B cell (primary cell): Measurements from ENCODE around the gene FAM13C. TPM values are rescaled to one million over a fixed set of nuclear protein-coding genes. Genes with fewer than 3 reads are reported as not detected.

Experiments
- ATAC-seq: fragments of 200-7000 bp; cut with Tn5 transposase; one replicate; pipeline ENCODE4 v1.10.0; 2021; ENCODE audit warnings: low read depth, mild to moderate bottlenecking, moderate number of reproducible peaks, moderate library complexity
- CTCF ChIA-PET: fragments of 350-600 bp; sonication (Branson Sonifier 250); formaldehyde crosslinking; loops from one replicate; lab custom pipeline; 2021; ENCODE audit warnings: antibody characterized with exemption, inconsistent platforms; lab: Charles Lee
- POLR2A ChIA-PET: fragments of 350-600 bp; sonication (Branson Sonifier 250); formaldehyde crosslinking; loops from one replicate; lab custom pipeline; 2021; ENCODE audit warnings: antibody characterized with exemption; lab: Charles Lee
- DNase-seq: peaks from one replicate; pipeline ENCODE4 v3.0.0; 2013
- H2AFZ ChIP-seq: 2 replicates; pipeline ENCODE4 v1.6.1; 2012; ENCODE audit warnings: mild to moderate bottlenecking, low read depth, low read length; ENCODE audit not compliant: insufficient read depth, poor library complexity, severe bottlenecking
- H3K27ac ChIP-seq, 2 donors: 1 replicate in 1 of 2; 2 replicates in 1 of 2; pipeline ENCODE4 v1.5.1; 2012 to 2013; ENCODE audit warnings: low read length in 2 of 2, mild to moderate bottlenecking in 2 of 2, moderate library complexity in 1 of 2
- H3K27me3 ChIP-seq, 4 experiments: fragments of 200-600 bp in 1 of 4; sonication (generic) in 1 of 4; replicated peaks in 1 of 4; 1 replicate in 2 of 4; 2 replicates in 2 of 4; pipeline versions ENCODE4 v1.6.1 to v1.7.0; 2013 to 2016; ENCODE audit warnings: low read length in 3 of 4, mild to moderate bottlenecking in 2 of 4, mixed read lengths in 1 of 4, moderate library complexity in 1 of 4; ENCODE audit not compliant: insufficient read depth in 4 of 4, control insufficient read depth in 3 of 4; ENCODE audit errors: control extremely low read depth in 1 of 4
- H3K36me3 ChIP-seq, 2 experiments: replicated peaks in 1 of 2; 1 replicate in 1 of 2; 2 replicates in 1 of 2; pipeline versions ENCODE4 v1.6.1 to v1.7.1; 2013; ENCODE audit warnings: low read length in 1 of 2; ENCODE audit not compliant: insufficient read depth in 2 of 2, control insufficient read depth in 1 of 2; ENCODE audit errors: control extremely low read depth in 1 of 2, extremely low read depth in 1 of 2
- H3K4me1 ChIP-seq, 2 donors: fragments of 200-600 bp in 1 of 2; sonication (generic) in 1 of 2; 1 replicate in 1 of 2; 2 replicates in 1 of 2; pipeline versions ENCODE4 v1.5.1 to v1.6.1; 2013 to 2017; ENCODE audit warnings: low read length in 2 of 2; ENCODE audit not compliant: control insufficient read depth in 2 of 2, insufficient read depth in 2 of 2
- H3K4me2 ChIP-seq: replicated peaks from 2 replicates; pipeline ENCODE3; 2012; ENCODE audit warnings: mild to moderate bottlenecking, low read depth, low read length; ENCODE audit not compliant: poor library complexity, severe bottlenecking
- H3K4me3 ChIP-seq, 5 experiments: fragments of 200-600 bp in 1 of 5; sonication (generic) in 1 of 5; 1 replicate in 3 of 5; 2 replicates in 2 of 5; pipeline versions ENCODE4 v1.5.1 to v1.7.0; 2011 to 2016; ENCODE audit warnings: low read length in 4 of 5, mild to moderate bottlenecking in 4 of 5, low read depth in 2 of 5, control low read depth in 1 of 5, moderate library complexity in 1 of 5; ENCODE audit not compliant: insufficient read depth in 1 of 5; ENCODE audit errors: control extremely low read depth in 1 of 5, extremely low read depth in 1 of 5
- H3K79me2 ChIP-seq: fragments of 200-600 bp; sonication (generic); one replicate; pipeline ENCODE4 v1.6.0; 2016; ENCODE audit warnings: low read length; ENCODE audit not compliant: control insufficient read depth, insufficient read depth
- H3K9ac ChIP-seq: fragments of 200-600 bp; sonication (generic); 2 replicates; pipeline ENCODE4 v1.6.1; 2017; ENCODE audit warnings: mild to moderate bottlenecking, low read length, moderate library complexity
- H3K9me3 ChIP-seq, 3 donors: one replicate each; pipeline versions ENCODE4 v1.6.1 to v1.7.1; 2013; ENCODE audit warnings: low read length in 2 of 3; ENCODE audit not compliant: control insufficient read depth in 2 of 3, insufficient read depth in 1 of 3; ENCODE audit errors: control extremely low read depth in 1 of 3
- H4K20me1 ChIP-seq: 2 replicates; pipeline ENCODE4 v1.6.0; 2012; ENCODE audit warnings: mild to moderate bottlenecking, low read length; ENCODE audit not compliant: insufficient read depth, control insufficient read depth, poor library complexity, severe bottlenecking
- H3K27ac Mint-ChIP-seq: one replicate; pipeline ENCODE4 v1.8.0; 2021; ENCODE audit warnings: mixed read lengths
- H3K27me3 Mint-ChIP-seq: one replicate; pipeline ENCODE4 v1.8.0; 2021; ENCODE audit warnings: mixed read lengths
- H3K4me1 Mint-ChIP-seq: one replicate; pipeline ENCODE4 v1.8.0; 2021; ENCODE audit warnings: mixed read lengths
- H3K4me3 Mint-ChIP-seq: one replicate; pipeline ENCODE4 v1.8.0; 2021; ENCODE audit warnings: mixed read lengths
- H3K9me3 Mint-ChIP-seq: one replicate; pipeline ENCODE4 v1.8.0; 2022; ENCODE audit warnings: mixed read lengths; ENCODE audit not compliant: insufficient read depth
- CTCF ChIP-seq: fragments of 200-600 bp; IDR thresholded peaks from one replicate; pipeline ENCODE4 v1.8.0; 2022; ENCODE audit warnings: antibody characterized with exemption, mild to moderate bottlenecking
- EZH2 ChIP-seq: IDR thresholded peaks from 2 replicates; pipeline ENCODE4 v1.6.1; 2012; ENCODE audit warnings: borderline replicate concordance, low read depth, mild to moderate bottlenecking, moderate library complexity, low read length; ENCODE audit not compliant: insufficient read depth, poor library complexity, severe bottlenecking
- WGBS: methylation state at CpG from one replicate; pipeline ENCODE4 v1.1.5; 2013; ENCODE audit warnings: missing lambda C conversion rate; ENCODE audit not compliant: insufficient coverage; 5-methylcytosine and 5-hydroxymethylcytosine counted together
- intact Hi-C: fragments of 100-400 bp; cut with micrococcal nuclease; formaldehyde crosslinking; loops from one replicate; pipeline ENCODE4 v1.10.0; 2022
- polyA plus RNA-seq: library from polyadenylated mRNA; depleted of rRNA; stranded (reverse); fragments of >200 nt; gene quantifications from 2 replicates; pipeline ENCODE4 v1.2.3, GENCODE V29; 2012
- total RNA-seq, 2 donors: library from RNA; stranded (reverse); fragments of 120-200 nt in 1 of 2; gene quantifications; 1 replicate in 1 of 2; 2 replicates in 1 of 2; pipeline versions ENCODE4 v1.2.3 to v1.2.4, GENCODE V29; 2013 to 2022

The FAM13C gene
- total and polyA plus RNA-seq, 2 donors (not counting 1 experiment from before 2014, with no cell fraction given): not detected

- no peaks in the 10 kb centered on the region for H4K20me1 ChIP-seq
- Mint-ChIP-seq H3K27me3 (no peaks in the 10 kb centered on the region), H3K4me3 (no peak overlapping the region), H3K27ac (no peak overlapping the region), H3K9me3 (no peaks in the 10 kb centered on the region), H3K4me1 (no peaks in the 10 kb centered on the region)
- H3K79me2 ChIP-seq: no peaks in the 10 kb centered on the region
- TF ChIP-seq EZH2 (no peak), CTCF (no peak)
- no peak overlapping the region for H3K4me2 ChIP-seq
- no CpG with 5 or more reads among the region's 1 CpG for WGBS
- no peak overlapping the region for H2AFZ ChIP-seq
- intact Hi-C loops: no loop called here
- ChIA-PET POLR2A (no interaction called here), CTCF (no interaction called here)
- no peak for ATAC-seq
- no peaks in the 10 kb centered on the region for H3K4me1 ChIP-seq
- H3K9ac ChIP-seq: no peak overlapping the region
- no peak for DNase-seq
- no peaks in the 10 kb centered on the region for H3K27me3 ChIP-seq
- H3K4me3 ChIP-seq: no peak overlapping the region
- H3K36me3 ChIP-seq: no peaks in the 10 kb centered on the region
- H3K9me3 ChIP-seq: no peaks in the 10 kb centered on the region
- no peak overlapping the region for H3K27ac ChIP-seq
Observed at GRCh38 chr10:59381687-59382086, 19.3 kb upstream of the FAM13C start.

- intact Hi-C loops: no loop called here
- CTCF ChIA-PET: no interaction called here
Observed at GRCh38 chr10:59376846-59377245, 14.5 kb upstream of the FAM13C start.

More at GRCh38 chr10:59376846-59377245, 14.5 kb upstream of the FAM13C start:
- no peak overlapping the region for H3K27ac Mint-ChIP-seq
- Histone ChIP-seq H3K9ac (no peak overlapping the region), H3K36me3 (no peaks in the 10 kb centered on the region), H3K27ac (no peak overlapping the region), H4K20me1 (no peaks in the 10 kb centered on the region), H3K4me3 (no peak overlapping the region), H3K4me2 (no peak overlapping the region), H2AFZ (no peak overlapping the region), H3K79me2 (no peaks in the 10 kb centered on the region), H3K9me3 (no peaks in the 10 kb centered on the region), H3K4me1 (no peaks in the 10 kb centered on the region), H3K27me3 (no peaks in the 10 kb centered on the region)
- no peak for TF ChIP-seq CTCF
- TF ChIP-seq EZH2: no peak
- H3K9me3 Mint-ChIP-seq: no peaks in the 10 kb centered on the region
- POLR2A ChIA-PET: no interaction called here
- no peak for ATAC-seq
- DNase-seq: no peak
- WGBS: no CpG with 5 or more reads among the region's 3 CpGs
- no peak overlapping the region for H3K4me3 Mint-ChIP-seq
- H3K4me1 Mint-ChIP-seq: no peaks in the 10 kb centered on the region
- peaks cover 3% of the 10 kb centered on the region for H3K27me3 Mint-ChIP-seq
